ENCODE data around the gene APCDD1L.

DNA sequence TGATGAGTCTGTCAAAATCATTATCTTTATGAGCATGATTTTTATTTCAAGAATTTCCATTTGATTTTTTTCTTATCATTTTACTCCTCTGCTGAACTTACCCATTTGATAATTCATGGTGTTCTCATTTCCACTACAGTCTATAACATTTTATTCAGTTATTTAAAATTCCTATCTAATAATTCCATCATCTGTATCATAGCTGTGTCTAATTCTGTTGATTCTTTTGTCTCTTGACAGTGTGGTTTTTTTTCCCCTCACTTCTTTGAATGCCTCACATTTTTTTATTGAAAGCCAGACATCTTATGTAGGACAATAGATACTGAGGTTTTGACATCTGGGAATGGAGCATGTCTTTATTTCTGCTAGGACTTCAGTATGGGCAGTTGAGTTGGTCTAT lies 16.5 kb upstream of the APCDD1L start:
- TF ChIP-seq RBBP5 (IDR thresholded peaks at IDR 0.05; ENCODE audit: borderline replicate concordance, low read depth, low read length) (no peak), HDAC2 (IDR thresholded peaks at IDR 0.05; ENCODE audit: borderline replicate concordance in 1 of 2, low read depth in 2 of 2, low read length in 2 of 2) (no peak), EZH2 (IDR thresholded peaks at IDR 0.05; ENCODE audit: low read depth, low read length, severe bottlenecking) (no peak), POLR2AphosphoS5 (IDR thresholded peaks at IDR 0.05; ENCODE audit: low read depth, low read length) (no peak), BCL11A (IDR thresholded peaks at IDR 0.05; ENCODE audit: low read depth in 2 of 2, low read length in 2 of 2) (no peak), RFX5 (IDR thresholded peaks at IDR 0.05; ENCODE audit: borderline replicate concordance, low read depth, low read length) (no peak), RNF2 (IDR thresholded peaks at IDR 0.05; ENCODE audit: borderline replicate concordance, low read depth, low read length, missing control alignments, poor library complexity, severe bottlenecking) (no peak), RXRA (IDR thresholded peaks at IDR 0.05; ENCODE audit: insufficient read depth, low read depth, low read length) (no peak), JUND (IDR thresholded peaks at IDR 0.05; ENCODE audit: low read length) (no peak), GTF2F1 (IDR thresholded peaks at IDR 0.05; ENCODE audit: borderline replicate concordance, low read depth, low read length) (no peak), TCF12 (IDR thresholded peaks at IDR 0.05; ENCODE audit: low read depth, low read length) (no peak)
- TF ChIP-seq, protein P1, sequence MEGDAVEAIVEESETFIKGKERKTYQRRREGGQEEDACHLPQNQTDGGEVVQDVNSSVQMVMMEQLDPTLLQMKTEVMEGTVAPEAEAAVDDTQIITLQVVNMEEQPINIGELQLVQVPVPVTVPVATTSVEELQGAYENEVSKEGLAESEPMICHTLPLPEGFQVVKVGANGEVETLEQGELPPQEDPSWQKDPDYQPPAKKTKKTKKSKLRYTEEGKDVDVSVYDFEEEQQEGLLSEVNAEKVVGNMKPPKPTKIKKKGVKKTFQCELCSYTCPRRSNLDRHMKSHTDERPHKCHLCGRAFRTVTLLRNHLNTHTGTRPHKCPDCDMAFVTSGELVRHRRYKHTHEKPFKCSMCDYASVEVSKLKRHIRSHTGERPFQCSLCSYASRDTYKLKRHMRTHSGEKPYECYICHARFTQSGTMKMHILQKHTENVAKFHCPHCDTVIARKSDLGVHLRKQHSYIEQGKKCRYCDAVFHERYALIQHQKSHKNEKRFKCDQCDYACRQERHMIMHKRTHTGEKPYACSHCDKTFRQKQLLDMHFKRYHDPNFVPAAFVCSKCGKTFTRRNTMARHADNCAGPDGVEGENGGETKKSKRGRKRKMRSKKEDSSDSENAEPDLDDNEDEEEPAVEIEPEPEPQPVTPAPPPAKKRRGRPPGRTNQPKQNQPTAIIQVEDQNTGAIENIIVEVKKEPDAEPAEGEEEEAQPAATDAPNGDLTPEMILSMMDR (IDR thresholded peaks at IDR 0.05; ENCODE audit: control extremely low read depth in 1 of 3, insufficient read depth in 1 of 3, low read depth in 1 of 3, low read length in 3 of 3): no peak
- TF ChIP-seq, protein P2, sequence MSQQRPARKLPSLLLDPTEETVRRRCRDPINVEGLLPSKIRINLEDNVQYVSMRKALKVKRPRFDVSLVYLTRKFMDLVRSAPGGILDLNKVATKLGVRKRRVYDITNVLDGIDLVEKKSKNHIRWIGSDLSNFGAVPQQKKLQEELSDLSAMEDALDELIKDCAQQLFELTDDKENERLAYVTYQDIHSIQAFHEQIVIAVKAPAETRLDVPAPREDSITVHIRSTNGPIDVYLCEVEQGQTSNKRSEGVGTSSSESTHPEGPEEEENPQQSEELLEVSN (IDR thresholded peaks at IDR 0.05): no peak
- TF ChIP-seq, protein P3, sequence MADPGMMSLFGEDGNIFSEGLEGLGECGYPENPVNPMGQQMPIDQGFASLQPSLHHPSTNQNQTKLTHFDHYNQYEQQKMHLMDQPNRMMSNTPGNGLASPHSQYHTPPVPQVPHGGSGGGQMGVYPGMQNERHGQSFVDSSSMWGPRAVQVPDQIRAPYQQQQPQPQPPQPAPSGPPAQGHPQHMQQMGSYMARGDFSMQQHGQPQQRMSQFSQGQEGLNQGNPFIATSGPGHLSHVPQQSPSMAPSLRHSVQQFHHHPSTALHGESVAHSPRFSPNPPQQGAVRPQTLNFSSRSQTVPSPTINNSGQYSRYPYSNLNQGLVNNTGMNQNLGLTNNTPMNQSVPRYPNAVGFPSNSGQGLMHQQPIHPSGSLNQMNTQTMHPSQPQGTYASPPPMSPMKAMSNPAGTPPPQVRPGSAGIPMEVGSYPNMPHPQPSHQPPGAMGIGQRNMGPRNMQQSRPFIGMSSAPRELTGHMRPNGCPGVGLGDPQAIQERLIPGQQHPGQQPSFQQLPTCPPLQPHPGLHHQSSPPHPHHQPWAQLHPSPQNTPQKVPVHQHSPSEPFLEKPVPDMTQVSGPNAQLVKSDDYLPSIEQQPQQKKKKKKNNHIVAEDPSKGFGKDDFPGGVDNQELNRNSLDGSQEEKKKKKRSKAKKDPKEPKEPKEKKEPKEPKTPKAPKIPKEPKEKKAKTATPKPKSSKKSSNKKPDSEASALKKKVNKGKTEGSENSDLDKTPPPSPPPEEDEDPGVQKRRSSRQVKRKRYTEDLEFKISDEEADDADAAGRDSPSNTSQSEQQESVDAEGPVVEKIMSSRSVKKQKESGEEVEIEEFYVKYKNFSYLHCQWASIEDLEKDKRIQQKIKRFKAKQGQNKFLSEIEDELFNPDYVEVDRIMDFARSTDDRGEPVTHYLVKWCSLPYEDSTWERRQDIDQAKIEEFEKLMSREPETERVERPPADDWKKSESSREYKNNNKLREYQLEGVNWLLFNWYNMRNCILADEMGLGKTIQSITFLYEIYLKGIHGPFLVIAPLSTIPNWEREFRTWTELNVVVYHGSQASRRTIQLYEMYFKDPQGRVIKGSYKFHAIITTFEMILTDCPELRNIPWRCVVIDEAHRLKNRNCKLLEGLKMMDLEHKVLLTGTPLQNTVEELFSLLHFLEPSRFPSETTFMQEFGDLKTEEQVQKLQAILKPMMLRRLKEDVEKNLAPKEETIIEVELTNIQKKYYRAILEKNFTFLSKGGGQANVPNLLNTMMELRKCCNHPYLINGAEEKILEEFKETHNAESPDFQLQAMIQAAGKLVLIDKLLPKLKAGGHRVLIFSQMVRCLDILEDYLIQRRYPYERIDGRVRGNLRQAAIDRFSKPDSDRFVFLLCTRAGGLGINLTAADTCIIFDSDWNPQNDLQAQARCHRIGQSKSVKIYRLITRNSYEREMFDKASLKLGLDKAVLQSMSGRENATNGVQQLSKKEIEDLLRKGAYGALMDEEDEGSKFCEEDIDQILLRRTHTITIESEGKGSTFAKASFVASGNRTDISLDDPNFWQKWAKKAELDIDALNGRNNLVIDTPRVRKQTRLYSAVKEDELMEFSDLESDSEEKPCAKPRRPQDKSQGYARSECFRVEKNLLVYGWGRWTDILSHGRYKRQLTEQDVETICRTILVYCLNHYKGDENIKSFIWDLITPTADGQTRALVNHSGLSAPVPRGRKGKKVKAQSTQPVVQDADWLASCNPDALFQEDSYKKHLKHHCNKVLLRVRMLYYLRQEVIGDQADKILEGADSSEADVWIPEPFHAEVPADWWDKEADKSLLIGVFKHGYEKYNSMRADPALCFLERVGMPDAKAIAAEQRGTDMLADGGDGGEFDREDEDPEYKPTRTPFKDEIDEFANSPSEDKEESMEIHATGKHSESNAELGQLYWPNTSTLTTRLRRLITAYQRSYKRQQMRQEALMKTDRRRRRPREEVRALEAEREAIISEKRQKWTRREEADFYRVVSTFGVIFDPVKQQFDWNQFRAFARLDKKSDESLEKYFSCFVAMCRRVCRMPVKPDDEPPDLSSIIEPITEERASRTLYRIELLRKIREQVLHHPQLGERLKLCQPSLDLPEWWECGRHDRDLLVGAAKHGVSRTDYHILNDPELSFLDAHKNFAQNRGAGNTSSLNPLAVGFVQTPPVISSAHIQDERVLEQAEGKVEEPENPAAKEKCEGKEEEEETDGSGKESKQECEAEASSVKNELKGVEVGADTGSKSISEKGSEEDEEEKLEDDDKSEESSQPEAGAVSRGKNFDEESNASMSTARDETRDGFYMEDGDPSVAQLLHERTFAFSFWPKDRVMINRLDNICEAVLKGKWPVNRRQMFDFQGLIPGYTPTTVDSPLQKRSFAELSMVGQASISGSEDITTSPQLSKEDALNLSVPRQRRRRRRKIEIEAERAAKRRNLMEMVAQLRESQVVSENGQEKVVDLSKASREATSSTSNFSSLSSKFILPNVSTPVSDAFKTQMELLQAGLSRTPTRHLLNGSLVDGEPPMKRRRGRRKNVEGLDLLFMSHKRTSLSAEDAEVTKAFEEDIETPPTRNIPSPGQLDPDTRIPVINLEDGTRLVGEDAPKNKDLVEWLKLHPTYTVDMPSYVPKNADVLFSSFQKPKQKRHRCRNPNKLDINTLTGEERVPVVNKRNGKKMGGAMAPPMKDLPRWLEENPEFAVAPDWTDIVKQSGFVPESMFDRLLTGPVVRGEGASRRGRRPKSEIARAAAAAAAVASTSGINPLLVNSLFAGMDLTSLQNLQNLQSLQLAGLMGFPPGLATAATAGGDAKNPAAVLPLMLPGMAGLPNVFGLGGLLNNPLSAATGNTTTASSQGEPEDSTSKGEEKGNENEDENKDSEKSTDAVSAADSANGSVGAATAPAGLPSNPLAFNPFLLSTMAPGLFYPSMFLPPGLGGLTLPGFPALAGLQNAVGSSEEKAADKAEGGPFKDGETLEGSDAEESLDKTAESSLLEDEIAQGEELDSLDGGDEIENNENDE (IDR thresholded peaks at IDR 0.05; ENCODE audit: insufficient replicate concordance, low read length): no peak
